ENCODE data around the gene KRTAP10-10.

GRCh38 chr21:44681861-44682579 is 44.9 kb downstream of the KRTAP10-10 start, which contains the start of gene KRTAP12-1:
- no peak for TF ChIP-seq CTCF (IDR thresholded peaks at IDR 0.05)
- no peak for TF ChIP-seq POLR2A (IDR thresholded peaks at IDR 0.05)

All from body of pancreas (tissue), 4 donors.